ENCODE results near the gene EIF4EBP3.
"Not testable (repeated sequence)": the region's sequence is repeated elsewhere in the genome, so short reads cannot be mapped to it uniquely, and the experiment has no call there.

- not testable (repeated sequence) for TF ChIP-seq POLR2A (IDR thresholded peaks at IDR 0.05); CTCF (IDR thresholded peaks at IDR 0.05 in 4 of 5, conservative IDR thresholded peaks at IDR 0.05 in 1 of 5)
Measured at GRCh38 chr5:140593070-140593469, 45.6 kb downstream of the EIF4EBP3 start.
